H9 (cell line): ENCODE data around the gene SLC11A1. TPM values are rescaled to one million over a fixed set of nuclear protein-coding genes. Genes with fewer than 3 reads are reported as not detected.

ENCODE experiments used
- DNase-seq: peaks from one replicate; pipeline ENCODE4 v3.0.0-alpha.2; 2017
- H2AFZ ChIP-seq: one replicate; pipeline ENCODE4 v1.6.1; 2013; ENCODE audit warnings: mild to moderate bottlenecking, low read length, control low read depth, moderate library complexity
- H2AK5ac ChIP-seq: 2 replicates; pipeline ENCODE4 v1.6.1; 2013; ENCODE audit warnings: low read length, control low read depth, mixed read lengths; ENCODE audit not compliant: insufficient read length
- H2BK120ac ChIP-seq: one replicate; pipeline ENCODE4 v1.6.1; 2013; ENCODE audit warnings: low read depth, mild to moderate bottlenecking, low read length, control low read depth, inconsistent platforms; ENCODE audit not compliant: poor library complexity, severe bottlenecking
- H2BK12ac ChIP-seq: 2 replicates; pipeline ENCODE4 v1.6.1; 2013; ENCODE audit warnings: low read length, control low read depth, mixed read lengths, low read depth; ENCODE audit not compliant: insufficient read length
- H2BK15ac ChIP-seq: 2 replicates; pipeline ENCODE4 v1.6.1; 2013; ENCODE audit warnings: low read depth, low read length, control low read depth
- H2BK20ac ChIP-seq: one replicate; pipeline ENCODE4 v1.6.1; 2013; ENCODE audit warnings: low read depth, mild to moderate bottlenecking, low read length, control low read depth, inconsistent platforms; ENCODE audit not compliant: poor library complexity, severe bottlenecking
- H2BK5ac ChIP-seq: 2 replicates; pipeline ENCODE4 v1.6.1; 2013; ENCODE audit warnings: low read length, control low read depth, mixed read lengths; ENCODE audit not compliant: insufficient read length
- H3K14ac ChIP-seq: 2 replicates; pipeline ENCODE4 v1.6.1; 2013; ENCODE audit warnings: low read length, control low read depth; ENCODE audit not compliant: insufficient read depth
- H3K18ac ChIP-seq: 2 replicates; pipeline ENCODE4 v1.6.1; 2013; ENCODE audit warnings: low read depth, mild to moderate bottlenecking, mixed read lengths, low read length, control low read depth; ENCODE audit not compliant: insufficient read length
- H3K23ac ChIP-seq: 2 replicates; pipeline ENCODE4 v1.6.1; 2013; ENCODE audit warnings: low read length, control low read depth, mixed read lengths, low read depth; ENCODE audit not compliant: insufficient read length
- H3K23me2 ChIP-seq: 2 replicates; pipeline ENCODE4 v1.6.1; 2013; ENCODE audit warnings: low read depth, mild to moderate bottlenecking, mixed read lengths, low read length, control low read depth; ENCODE audit not compliant: insufficient read length, poor library complexity, severe bottlenecking
- H3K27ac ChIP-seq: 2 replicates; pipeline ENCODE4 v1.5.1; 2013; ENCODE audit warnings: low read length, control low read depth, mixed read lengths, low read depth; ENCODE audit not compliant: insufficient read length
- H3K27me3 ChIP-seq: 2 replicates; pipeline ENCODE4 v1.6.1; 2013; ENCODE audit warnings: low read length, control low read depth, inconsistent platforms; ENCODE audit not compliant: insufficient read depth
- H3K4ac ChIP-seq: 2 replicates; pipeline ENCODE4 v1.6.1; 2013; ENCODE audit warnings: low read depth, mild to moderate bottlenecking, control low read depth, inconsistent platforms, low read length, moderate library complexity
- H3K4me1 ChIP-seq: 2 replicates; pipeline ENCODE4 v1.6.1; 2013; ENCODE audit warnings: low read length, control low read depth, inconsistent platforms; ENCODE audit not compliant: insufficient read depth
- H3K4me2 ChIP-seq: 2 replicates; pipeline ENCODE4 v1.6.1; 2013; ENCODE audit warnings: low read length, control low read depth, mixed read lengths; ENCODE audit not compliant: insufficient read length, insufficient read depth
- H3K56ac ChIP-seq: 2 replicates; pipeline ENCODE4 v1.6.1; 2013; ENCODE audit warnings: low read depth, mild to moderate bottlenecking, mixed read lengths, low read length, control low read depth; ENCODE audit not compliant: insufficient read length
- H3K79me1 ChIP-seq: 2 replicates; pipeline ENCODE4 v1.6.1; 2013; ENCODE audit warnings: low read depth, mild to moderate bottlenecking, moderate library complexity, low read length, control low read depth, inconsistent platforms; ENCODE audit not compliant: insufficient read depth, poor library complexity, severe bottlenecking
- H3K79me2 ChIP-seq: 2 replicates; pipeline ENCODE4 v1.6.1; 2013; ENCODE audit warnings: low read length, control low read depth, inconsistent platforms; ENCODE audit not compliant: insufficient read depth
- H3K9ac ChIP-seq: 2 replicates; pipeline ENCODE4 v1.6.1; 2013; ENCODE audit warnings: low read length, control low read depth, mixed read lengths; ENCODE audit not compliant: insufficient read length; ENCODE audit errors: extremely low read depth
- H3K9me3 ChIP-seq: one replicate; pipeline ENCODE4 v1.6.1; 2013; ENCODE audit warnings: low read depth, low read length, inconsistent platforms; ENCODE audit not compliant: control insufficient read depth
- H3T11ph ChIP-seq: one replicate; pipeline ENCODE4 v1.6.1; 2013; ENCODE audit warnings: mild to moderate bottlenecking, low read length, control low read depth, inconsistent platforms
- H4K20me1 ChIP-seq: one replicate; pipeline ENCODE4 v1.6.1; 2013; ENCODE audit not compliant: control insufficient read depth, insufficient read length, insufficient read depth
- H4K5ac ChIP-seq: 2 replicates; pipeline ENCODE4 v1.6.1; 2013; ENCODE audit warnings: low read depth, mild to moderate bottlenecking, mixed read lengths, low read length, control low read depth; ENCODE audit not compliant: insufficient read length
- H4K8ac ChIP-seq: replicated peaks from 2 replicates; pipeline ENCODE4 v1.6.1; 2013; ENCODE audit warnings: low read length, control low read depth, mixed read lengths, low read depth; ENCODE audit not compliant: insufficient read length
- H4K91ac ChIP-seq: 2 replicates; pipeline ENCODE4 v1.6.1; 2013; ENCODE audit warnings: low read depth, mild to moderate bottlenecking, moderate library complexity, mixed read lengths, low read length, control low read depth; ENCODE audit not compliant: insufficient read length
- H3K27ac Mint-ChIP-seq, 3 experiments: 2 replicates in 2 of 3; 3 replicates in 1 of 3; pipeline ENCODE4 v1.8.0; 2020 to 2021; ENCODE audit warnings: mixed read lengths in 3 of 3, mild to moderate bottlenecking in 1 of 3, moderate library complexity in 1 of 3
- H3K27me3 Mint-ChIP-seq: 2 replicates; pipeline ENCODE4 v1.8.0; 2021; ENCODE audit warnings: low read depth, mild to moderate bottlenecking, moderate library complexity, mixed read lengths
- H3K36me3 Mint-ChIP-seq, 3 experiments: 2 replicates in 2 of 3; 3 replicates in 1 of 3; pipeline ENCODE4 v1.8.0; 2020 to 2021; ENCODE audit warnings: low read depth in 3 of 3, mixed read lengths in 3 of 3; ENCODE audit not compliant: insufficient read depth in 1 of 3
- H3K4me1 Mint-ChIP-seq, 2 experiments: 2 replicates each; pipeline ENCODE4 v1.8.0; 2020; ENCODE audit warnings: mixed read lengths in 2 of 2
- H3K4me3 Mint-ChIP-seq, 2 experiments: 2 replicates in 1 of 2; 3 replicates in 1 of 2; pipeline ENCODE4 v1.8.0; 2020 to 2021; ENCODE audit warnings: mild to moderate bottlenecking in 2 of 2, mixed read lengths in 2 of 2, moderate library complexity in 1 of 2
- H3K9me3 Mint-ChIP-seq, 2 experiments: 2 replicates in 1 of 2; 3 replicates in 1 of 2; pipeline ENCODE4 v1.8.0; 2020; ENCODE audit warnings: mild to moderate bottlenecking in 2 of 2, mixed read lengths in 2 of 2, moderate library complexity in 1 of 2
- WGBS: extraction: QIAGEN DNeasy Blood & Tissue Kit; methylation state at CpG from one replicate; pipeline ENCODE4 v1.1.7; 2013; ENCODE audit warnings: missing lambda C conversion rate, low lambda C conversion rate, mixed read lengths; ENCODE audit not compliant: insufficient read length; ENCODE audit errors: extremely low coverage; 5-methylcytosine and 5-hydroxymethylcytosine counted together
- total RNA-seq: library from RNA; stranded (reverse); gene quantifications from 2 replicates; pipeline ENCODE4 v1.2.1, GENCODE V29; 2021
- TF ChIP-seq, protein P1 (sequence below): fragments of 200-600 bp; sonication (generic); conservative IDR thresholded peaks from 3 replicates; pipeline ENCODE4 v1.8.0; 2021; ENCODE audit warnings: antibody characterized with exemption, mild to moderate bottlenecking

SLC11A1 gene
- total RNA-seq, 1 experiment from 2014 or later = 0.11 TPM

GRCh38 chr2:218386505-218387368 lies 4.7 kb downstream of the SLC11A1 start:
- no peak overlapping the region for H2AK5ac ChIP-seq
- H3K9me3 ChIP-seq = no peaks in the 10 kb centered on the region
- no peaks in the 10 kb centered on the region for H4K20me1 ChIP-seq
- no peak overlapping the region for H3K18ac ChIP-seq
- TF ChIP-seq, protein P1, sequence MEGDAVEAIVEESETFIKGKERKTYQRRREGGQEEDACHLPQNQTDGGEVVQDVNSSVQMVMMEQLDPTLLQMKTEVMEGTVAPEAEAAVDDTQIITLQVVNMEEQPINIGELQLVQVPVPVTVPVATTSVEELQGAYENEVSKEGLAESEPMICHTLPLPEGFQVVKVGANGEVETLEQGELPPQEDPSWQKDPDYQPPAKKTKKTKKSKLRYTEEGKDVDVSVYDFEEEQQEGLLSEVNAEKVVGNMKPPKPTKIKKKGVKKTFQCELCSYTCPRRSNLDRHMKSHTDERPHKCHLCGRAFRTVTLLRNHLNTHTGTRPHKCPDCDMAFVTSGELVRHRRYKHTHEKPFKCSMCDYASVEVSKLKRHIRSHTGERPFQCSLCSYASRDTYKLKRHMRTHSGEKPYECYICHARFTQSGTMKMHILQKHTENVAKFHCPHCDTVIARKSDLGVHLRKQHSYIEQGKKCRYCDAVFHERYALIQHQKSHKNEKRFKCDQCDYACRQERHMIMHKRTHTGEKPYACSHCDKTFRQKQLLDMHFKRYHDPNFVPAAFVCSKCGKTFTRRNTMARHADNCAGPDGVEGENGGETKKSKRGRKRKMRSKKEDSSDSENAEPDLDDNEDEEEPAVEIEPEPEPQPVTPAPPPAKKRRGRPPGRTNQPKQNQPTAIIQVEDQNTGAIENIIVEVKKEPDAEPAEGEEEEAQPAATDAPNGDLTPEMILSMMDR = no peak
- no peaks in the 10 kb centered on the region for H3K79me2 ChIP-seq
- H2BK20ac ChIP-seq = no peak overlapping the region
- H3K4me1 ChIP-seq = no peaks in the 10 kb centered on the region
- no peak overlapping the region for H3K27ac ChIP-seq
- no peak overlapping the region; the same call in 1 of the 2 replicates for H3K14ac ChIP-seq
- WGBS = no CpG with 5 or more reads among the region's 23 CpGs
- H2BK120ac ChIP-seq = no peak overlapping the region
- peaks cover 48% of the 10 kb centered on the region for H3K27me3 Mint-ChIP-seq
- H4K5ac ChIP-seq = no peak overlapping the region
- H3K4ac ChIP-seq = no peak overlapping the region
- no peaks in the 10 kb centered on the region for H3K36me3 Mint-ChIP-seq
- H3K4me1 Mint-ChIP-seq = peaks cover 5 to 10% of the 10 kb centered on the region in 2 experiments; a peak in 3 of 4 replicates
- H3K27me3 ChIP-seq = peaks cover 2% of the 10 kb centered on the region; the same call in 1 of the 2 replicates
- no peak overlapping the region for H3K23ac ChIP-seq
- peak overlapping the region; percentile 54 for H3K4me2 ChIP-seq
- H3T11ph ChIP-seq = no peak overlapping the region
- no peaks in the 10 kb centered on the region for H3K79me1 ChIP-seq
- H3K27ac Mint-ChIP-seq = no peak overlapping the region; a peak in 2 of 7 replicates
- H3K9ac ChIP-seq = no peak overlapping the region
- H3K23me2 ChIP-seq = peaks cover 6% of the 10 kb centered on the region
- no peak overlapping the region for H4K91ac ChIP-seq
- no peak overlapping the region for H2AFZ ChIP-seq
- H2BK12ac ChIP-seq = no peak overlapping the region
- no peak overlapping the region for H4K8ac ChIP-seq
- no peak overlapping the region for H2BK5ac ChIP-seq
- H3K9me3 Mint-ChIP-seq = no peaks in the 10 kb centered on the region
- H2BK15ac ChIP-seq = no peak overlapping the region
- H3K56ac ChIP-seq = no peak overlapping the region
- peak overlapping the region; percentile 71 to 86 for H3K4me3 Mint-ChIP-seq
- DNase-seq = peak; percentile 45
